Endothelial cell of umbilical vein (primary cell): ENCODE results near the gene TOB1.
"Not testable (repeated sequence)": the region's sequence is repeated elsewhere in the genome, so short reads cannot be mapped to it uniquely, and the experiment has no call there.

Experiments used
- CTCF ChIP-seq, 2 donors: IDR thresholded peaks; 1 replicate in 1 of 2; 2 replicates in 1 of 2; pipeline ENCODE4 v1.5.1; 2011; ENCODE audit warnings: low read length in 2 of 2, mild to moderate bottlenecking in 2 of 2, moderate library complexity in 2 of 2, control low read depth in 1 of 2, inconsistent platforms in 1 of 2, low read depth in 1 of 2; ENCODE audit not compliant: insufficient read depth in 1 of 2; ENCODE audit errors: extremely low read depth in 1 of 2
- EZH2 ChIP-seq: IDR thresholded peaks from 2 replicates; pipeline ENCODE4 v1.6.1; 2012; ENCODE audit warnings: borderline replicate concordance, low read depth, mild to moderate bottlenecking, moderate library complexity, low read length, inconsistent platforms; ENCODE audit not compliant: severe bottlenecking
- FOS ChIP-seq: IDR thresholded peaks from 2 replicates; pipeline ENCODE4 v1.6.1; 2011; ENCODE audit warnings: mild to moderate bottlenecking, low read length, moderate library complexity, borderline replicate concordance; ENCODE audit not compliant: insufficient read depth
- GATA2 ChIP-seq: IDR thresholded peaks from 2 replicates; pipeline ENCODE4 v1.7.0; 2011; ENCODE audit warnings: low read depth, mild to moderate bottlenecking, moderate library complexity, mixed read lengths, low read length; ENCODE audit not compliant: insufficient read length, insufficient read depth
- JUN ChIP-seq: IDR thresholded peaks from 2 replicates; pipeline ENCODE4 v1.6.1; 2011; ENCODE audit warnings: borderline replicate concordance, low read depth; ENCODE audit not compliant: insufficient read length, insufficient read depth
- MAX ChIP-seq: IDR thresholded peaks from 2 replicates; pipeline ENCODE4 v1.6.1; 2011; ENCODE audit not compliant: insufficient read depth, insufficient read length
- POLR2A ChIP-seq: IDR thresholded peaks from 2 replicates; pipeline ENCODE4 v1.6.1; 2012; ENCODE audit warnings: low read depth, mild to moderate bottlenecking, control low read depth, low read length
- POLR2AphosphoS5 ChIP-seq: IDR thresholded peaks from 2 replicates; pipeline ENCODE4 v1.6.1; 2012; ENCODE audit warnings: low read depth, mild to moderate bottlenecking, control low read depth, low read length, moderate library complexity; ENCODE audit not compliant: insufficient read depth

GRCh38 chr17:50859727-50860126 lies 6.4 kb downstream of the TOB1 start:
- not testable (repeated sequence) for TF ChIP-seq CTCF (IDR thresholded peaks at IDR 0.05; ENCODE audit: extremely low read depth in 1 of 2, insufficient read depth in 1 of 2, low read depth in 1 of 2, low read length in 2 of 2); POLR2A; EZH2; POLR2AphosphoS5; MAX; GATA2; JUN; FOS
